ENCODE data around the gene ITFG1.

The ITFG1 gene

GRCh38 chr16:47460711-47461597 lies at the start of gene ITFG1, which contains the start of gene PHKB (continued):
- TF ChIP-seq ZBTB6 (tag by site-specific recombination; IDR thresholded peaks at IDR 0.05) (0 out of 2 replicates have a peak, but pooled peaks have one; percentile 7), ZNF776 (tag by site-specific recombination; IDR thresholded peaks at IDR 0.05; ENCODE audit: borderline replicate concordance) (no peak), ZNF132 (tag by site-specific recombination; IDR thresholded peaks at IDR 0.05; ENCODE audit: borderline replicate concordance) (no peak), PATZ1 (tag by site-specific recombination; IDR thresholded peaks at IDR 0.05) (peak; percentile 79), ZNF248 (tag by site-specific recombination; IDR thresholded peaks at IDR 0.05) (no peak), ZNF571 (tag by site-specific recombination; IDR thresholded peaks at IDR 0.05) (no peak), ZNF521 (tag by site-specific recombination; IDR thresholded peaks at IDR 0.05) (no peak), ZNF548 (tag by site-specific recombination; IDR thresholded peaks at IDR 0.05) (no peak), BCL6B (tag by site-specific recombination; IDR thresholded peaks at IDR 0.05) (no peak), ZNF140 (tag by site-specific recombination; IDR thresholded peaks at IDR 0.05) (no peak), ZNF654 (tag by site-specific recombination; IDR thresholded peaks at IDR 0.05; ENCODE audit: low read depth) (no peak), ZNF426 (tag by site-specific recombination; IDR thresholded peaks at IDR 0.05) (no peak), HOXD13 (CRISPR knock-in tag; IDR thresholded peaks at IDR 0.05; ENCODE audit: borderline replicate concordance) (no peak), ZNF133 (tag by site-specific recombination; IDR thresholded peaks at IDR 0.05) (no peak), YY1 (tag by site-specific recombination; IDR thresholded peaks at IDR 0.05) (0 out of 2 replicates have a peak, but pooled peaks have one; percentile 46), ZNF629 (tag by site-specific recombination; IDR thresholded peaks at IDR 0.05) (peak; percentile 9; the same call in 1 of the 2 replicates), ZNF221 (tag by site-specific recombination; IDR thresholded peaks at IDR 0.05; ENCODE audit: borderline replicate concordance) (no peak), YY2 (tag by site-specific recombination; IDR thresholded peaks at IDR 0.05) (peak; percentile 78), ZBTB44 (tag by site-specific recombination; IDR thresholded peaks at IDR 0.05) (no peak), ZNF747 (tag by site-specific recombination; IDR thresholded peaks at IDR 0.05) (no peak), ZNF18 (tag by site-specific recombination; IDR thresholded peaks at IDR 0.05) (no peak), ZNF280C (tag by site-specific recombination; IDR thresholded peaks at IDR 0.05) (no peak), ZFHX2 (tag by site-specific recombination; conservative IDR thresholded peaks at IDR 0.05) (peak; percentile 85), SP7 (tag by site-specific recombination; IDR thresholded peaks at IDR 0.05) (0 out of 2 replicates have a peak, but pooled peaks have one; percentile 21), ZNF777 (tag by site-specific recombination; IDR thresholded peaks at IDR 0.05; ENCODE audit: borderline replicate concordance) (no peak), ZNF501 (tag by site-specific recombination; IDR thresholded peaks at IDR 0.05) (0 out of 2 replicates have a peak, but pooled peaks have one; percentile 23), ZSCAN4 (tag by site-specific recombination; IDR thresholded peaks at IDR 0.05) (no peak), OVOL3 (tag by site-specific recombination; IDR thresholded peaks at IDR 0.05) (no peak)

Measured in HEK293 (cell line).